ENCODE results near the gene ADISSP. TPM values are rescaled to one million over a fixed set of nuclear protein-coding genes. Genes with fewer than 3 reads are reported as not detected.

The ADISSP gene
- total RNA-seq, 1 experiment from 2014 or later, result 99.4 TPM

DNA sequence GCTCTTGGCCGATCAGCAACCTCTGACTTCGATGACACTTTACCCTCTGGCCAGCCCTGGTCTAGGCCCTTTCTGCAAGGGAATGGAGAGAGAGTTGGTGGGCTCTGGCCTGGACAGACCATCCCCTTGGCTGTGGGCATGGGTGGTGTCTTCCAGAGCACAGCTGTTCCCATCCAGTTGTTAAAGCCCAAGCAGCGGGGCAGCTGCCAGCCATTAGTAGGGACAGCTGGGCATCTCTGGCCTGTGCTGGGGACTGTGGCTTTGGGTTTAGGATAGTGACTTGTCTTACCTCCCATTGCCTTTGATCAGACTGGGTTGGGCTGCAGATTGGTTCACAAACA, 31.3 kb upstream of the ADISSP start:
- RAD21 ChIA-PET (ENCODE audit: low non-redundant PET in 1 of 2, low total read pairs in 2 of 2, uncharacterized antibody in 2 of 2, unreplicated experiment in 2 of 2), result no interaction called here
- Histone ChIP-seq H2AFZ (ENCODE audit: low read depth, low read length, poor library complexity, severe bottlenecking) (no peak overlapping the region), H3K9me3 (ENCODE audit: control insufficient read depth in 1 of 2, insufficient read depth in 1 of 2, low read depth in 1 of 2, low read length in 2 of 2) (no peaks in the 10 kb centered on the region), H3K9me2 (ENCODE audit: insufficient read depth) (no peaks in the 10 kb centered on the region), H3K4me1 (ENCODE audit: control insufficient read depth in 1 of 2, insufficient read depth in 2 of 2, low read length in 2 of 2) (peaks cover 25 to 66% of the 10 kb centered on the region in 2 experiments), H3K27me3 (ENCODE audit: insufficient read depth, low read length) (no peaks in the 10 kb centered on the region), H3K27ac (ENCODE audit: low read depth, low read length) (peak overlapping the region; percentile 97), H4K20me1 (ENCODE audit: insufficient read depth) (no peaks in the 10 kb centered on the region), H3K4me2 (ENCODE audit: low read length) (peak overlapping the region; percentile 94), H3K36me3 (ENCODE audit: control insufficient read depth in 1 of 2, insufficient read depth in 2 of 2, low read length in 2 of 2) (peaks cover 32 to 56% of the 10 kb centered on the region in 2 experiments), H3K9ac (ENCODE audit: low read length) (peak overlapping the region; percentile 95), H3K4me3 (replicated peaks in 1 of 2; ENCODE audit: low read depth in 1 of 2, low read length in 2 of 2) (no peak overlapping the region), H3K79me2 (ENCODE audit: insufficient read depth, low read length) (peaks cover 67% of the 10 kb centered on the region)
- no TSS peak for BruUV-seq (replicated peaks)
- TF ChIP-seq YY1 (IDR thresholded peaks at IDR 0.05; ENCODE audit: extremely low read depth, insufficient replicate concordance, low read depth, low read length) (no peak), EGR1 (IDR thresholded peaks at IDR 0.05; ENCODE audit: low read depth) (no peak), TCF7L2 (IDR thresholded peaks at IDR 0.05; ENCODE audit: borderline replicate concordance, extremely low read depth, insufficient read depth, insufficient read length) (no peak), RAD21 (IDR thresholded peaks at IDR 0.05; ENCODE audit: low read depth) (no peak), ELF1 (IDR thresholded peaks at IDR 0.05; ENCODE audit: borderline replicate concordance, low read depth) (no peak), EZH2phosphoT487 (IDR thresholded peaks at IDR 0.05; ENCODE audit: borderline replicate concordance) (no peak), ZNF274 (IDR thresholded peaks at IDR 0.05; ENCODE audit: low read depth, low read length) (no peak), SRF (IDR thresholded peaks at IDR 0.05; ENCODE audit: low read depth) (no peak), ZFX (IDR thresholded peaks at IDR 0.05) (no peak), POLR2AphosphoS5 (IDR thresholded peaks at IDR 0.05; ENCODE audit: low read depth, low read length) (no peak)
- TF ChIP-seq, protein P1, sequence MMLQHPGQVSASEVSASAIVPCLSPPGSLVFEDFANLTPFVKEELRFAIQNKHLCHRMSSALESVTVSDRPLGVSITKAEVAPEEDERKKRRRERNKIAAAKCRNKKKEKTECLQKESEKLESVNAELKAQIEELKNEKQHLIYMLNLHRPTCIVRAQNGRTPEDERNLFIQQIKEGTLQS (IDR thresholded peaks at IDR 0.05), result no peak
- CTCF ChIA-PET, result no interaction called here
- no peak for DNase-seq (ENCODE audit: low read depth, low spot score)
- ATAC-seq, result no peak
- intact Hi-C loops (cut with micrococcal nuclease), result no loop called here
- POLR2A ChIA-PET, result interaction anchor here (2.7 kb wide), 1 partner anchor 15 kb away, joined by 13 read pairs; no protein-coding TSS in a partner anchor

DNA sequence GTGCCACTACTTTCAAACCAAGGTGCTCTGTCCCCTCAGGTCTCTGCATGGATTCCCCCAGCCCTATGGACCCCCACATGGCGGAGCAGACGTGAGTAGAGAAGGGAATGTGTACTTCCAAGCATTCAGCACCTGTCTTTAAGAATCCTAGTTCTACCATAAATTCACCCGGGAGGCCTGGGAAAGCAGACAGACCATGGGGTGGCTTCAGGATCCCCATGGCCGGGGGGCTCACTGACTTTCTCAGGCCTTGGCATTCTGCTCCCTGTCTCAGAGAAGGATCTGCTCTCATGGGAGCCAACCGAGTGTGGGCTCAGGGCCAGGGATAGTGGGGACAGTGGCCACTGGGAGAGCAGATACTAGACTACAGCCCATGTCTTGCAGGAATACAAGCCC, 30.8 kb upstream of the ADISSP start:
- no peak for ATAC-seq
- Histone ChIP-seq H3K36me3 (ENCODE audit: control insufficient read depth in 1 of 2, insufficient read depth in 2 of 2, low read length in 2 of 2) (peaks cover 32 to 51% of the 10 kb centered on the region in 2 experiments), H3K9me2 (ENCODE audit: insufficient read depth) (no peaks in the 10 kb centered on the region), H3K4me3 (replicated peaks in 1 of 2; ENCODE audit: low read depth in 1 of 2, low read length in 2 of 2) (peak overlapping the region; percentile 66 to 80), H3K4me1 (ENCODE audit: control insufficient read depth in 1 of 2, insufficient read depth in 2 of 2, low read length in 2 of 2) (peaks cover 25 to 61% of the 10 kb centered on the region in 2 experiments), H3K9me3 (ENCODE audit: control insufficient read depth in 1 of 2, insufficient read depth in 1 of 2, low read depth in 1 of 2, low read length in 2 of 2) (no peaks in the 10 kb centered on the region), H3K4me2 (ENCODE audit: low read length) (peak overlapping the region; percentile 94), H2AFZ (ENCODE audit: low read depth, low read length, poor library complexity, severe bottlenecking) (no peak overlapping the region), H3K79me2 (ENCODE audit: insufficient read depth, low read length) (peaks cover 65% of the 10 kb centered on the region), H3K27ac (ENCODE audit: low read depth, low read length) (peak overlapping the region; percentile 97), H3K27me3 (ENCODE audit: insufficient read depth, low read length) (no peaks in the 10 kb centered on the region), H3K9ac (ENCODE audit: low read length) (peak overlapping the region; percentile 95), H4K20me1 (ENCODE audit: insufficient read depth) (no peaks in the 10 kb centered on the region)
- ChIA-PET POLR2A (no interaction called here), CTCF (no interaction called here), RAD21 (ENCODE audit: low non-redundant PET in 1 of 2, low total read pairs in 2 of 2, uncharacterized antibody in 2 of 2, unreplicated experiment in 2 of 2) (no interaction called here)
- no peak for DNase-seq (ENCODE audit: low read depth, low spot score)
- TF ChIP-seq SP1 (IDR thresholded peaks at IDR 0.05; ENCODE audit: low read depth) (no peak), POLR2AphosphoS5 (IDR thresholded peaks at IDR 0.05; ENCODE audit: low read depth, low read length) (no peak), EGR1 (IDR thresholded peaks at IDR 0.05; ENCODE audit: low read depth) (no peak), EZH2 (IDR thresholded peaks at IDR 0.05) (no peak), ZFX (IDR thresholded peaks at IDR 0.05) (no peak), FOSL1 (IDR thresholded peaks at IDR 0.05; ENCODE audit: low read depth) (no peak), JUND (IDR thresholded peaks at IDR 0.05) (no peak), CEBPB (IDR thresholded peaks at IDR 0.05; ENCODE audit: low read depth) (no peak)
- TF ChIP-seq, protein P1 (IDR thresholded peaks at IDR 0.05), result no peak
- intact Hi-C loops (cut with micrococcal nuclease), result no loop called here
- BruUV-seq (replicated peaks), result no TSS peak

Measured in HCT116 (cell line).